Hematopoietic multipotent progenitor cell treated with erythropoietin and hydrocortisone succinate and interleukin-3 and kit ligand, for 15 days (in vitro differentiated cells): ENCODE data around the gene IGF1R.
"Not testable (repeated sequence)": the region's sequence is repeated elsewhere in the genome, so short reads cannot be mapped to it uniquely, and the experiment has no call there.

Experiments used
- DNase-seq: peaks from one replicate; pipeline ENCODE4 v3.0.0-alpha.2; 2015; ENCODE audit warnings: low spot score

IGF1R gene

DNA sequence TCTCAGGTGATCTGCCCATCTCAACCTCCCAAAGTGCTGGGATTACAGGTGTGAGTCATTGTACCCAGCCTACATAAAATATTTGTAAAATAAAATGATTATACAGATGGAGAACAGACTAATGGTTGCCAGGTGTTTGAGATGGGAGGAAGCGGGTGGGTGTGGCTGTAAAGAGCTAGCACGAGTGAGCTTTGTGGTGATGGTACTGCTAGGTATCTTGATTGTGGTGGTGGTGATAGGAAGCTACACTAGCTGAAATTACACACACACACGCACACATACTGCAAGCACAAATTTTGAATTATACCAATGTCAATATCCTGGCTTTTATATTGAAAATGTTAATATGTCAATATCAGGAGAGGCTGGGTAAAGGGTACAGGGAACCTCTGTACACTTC, 353.9 kb downstream of the IGF1R start:
- no peak for DNase-seq

DNA sequence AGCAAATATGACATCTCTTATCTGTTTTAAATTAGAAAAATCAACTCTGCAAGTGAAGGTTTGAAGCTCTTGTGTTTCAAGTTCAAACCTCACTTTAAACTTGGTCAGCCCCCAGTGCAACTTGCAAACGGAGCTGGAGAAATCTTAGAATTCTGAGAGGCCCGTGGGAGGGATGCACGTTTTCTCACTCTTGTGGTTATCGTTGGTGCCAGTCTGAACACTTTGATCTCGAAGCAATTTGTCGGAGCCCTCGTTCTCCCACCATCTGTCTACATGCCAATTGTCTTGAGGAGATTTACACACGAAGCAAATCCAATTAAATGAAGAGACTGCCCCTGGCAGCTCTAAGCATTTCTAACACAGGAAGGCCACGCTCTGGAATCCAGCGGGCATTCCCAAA, 355.0 kb downstream of the IGF1R start:
- DNase-seq = not testable (repeated sequence)

DNA sequence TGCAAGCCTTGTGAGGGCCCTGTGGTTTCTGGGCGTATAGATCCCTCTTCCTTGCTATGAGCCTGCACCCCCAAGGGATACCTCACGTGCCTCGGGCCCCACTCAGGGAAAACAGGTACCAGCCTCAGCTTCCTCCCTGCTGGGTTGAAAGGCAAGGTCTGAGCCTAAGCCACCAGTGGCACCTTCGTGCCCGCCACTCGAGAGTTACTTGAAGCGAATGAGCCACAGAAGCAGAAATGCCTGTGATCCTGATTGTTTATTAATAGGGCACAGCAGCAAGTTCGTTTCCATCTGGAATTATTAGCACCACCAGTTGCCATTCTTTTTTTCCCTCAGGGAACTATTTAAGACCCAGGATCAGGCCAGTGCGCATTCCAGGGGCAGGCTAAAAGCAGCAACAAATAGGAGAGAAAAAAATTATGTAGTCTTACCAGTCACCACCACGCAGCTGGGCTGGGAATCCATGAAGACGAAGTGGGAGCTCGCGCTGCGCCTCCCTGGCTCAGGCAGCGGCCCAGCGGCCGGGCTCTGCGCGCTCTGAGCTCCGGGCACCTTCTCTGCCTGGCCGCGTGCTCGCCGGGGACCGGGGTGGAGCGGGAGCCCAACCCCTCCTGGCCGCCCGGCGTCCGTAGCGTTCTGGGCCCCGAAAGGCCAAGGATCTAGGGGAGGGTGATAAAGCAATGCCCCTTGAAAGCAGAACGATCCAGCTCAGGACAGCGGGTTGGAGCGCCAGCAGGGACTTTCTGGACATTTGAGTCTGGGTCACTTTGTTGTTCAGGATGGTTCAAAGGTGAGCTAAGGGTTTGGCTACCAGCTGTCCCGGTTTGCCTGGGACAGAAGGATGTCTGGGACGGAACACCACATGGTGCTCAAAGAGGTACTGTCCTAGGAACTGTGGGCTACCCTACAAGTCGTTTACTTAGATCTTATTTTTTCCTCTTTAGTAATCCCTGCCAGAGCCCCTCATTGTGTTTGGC, 356.9 kb downstream of the IGF1R start:
- DNase-seq = not testable (repeated sequence)

DNA sequence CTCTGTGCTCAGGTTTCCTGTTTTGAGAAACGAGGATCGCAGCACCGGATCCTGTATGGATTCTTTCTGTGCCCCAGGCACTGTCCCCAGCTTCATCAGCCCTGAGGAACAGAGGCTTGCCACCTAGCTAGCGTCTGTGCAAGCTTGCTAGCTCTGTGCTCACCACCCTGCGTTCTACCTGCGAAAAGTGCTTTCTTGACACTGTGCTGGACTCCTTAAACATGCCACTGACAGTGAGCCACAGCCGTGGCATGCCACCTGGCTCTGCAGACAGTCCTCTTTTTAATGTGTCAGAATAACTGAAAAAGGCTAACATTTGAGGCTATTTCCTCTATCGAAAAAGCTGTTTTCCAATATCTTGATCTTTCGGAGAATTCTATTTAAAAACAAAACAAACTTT, 357.8 kb downstream of the IGF1R start:
- DNase-seq = no peak

DNA sequence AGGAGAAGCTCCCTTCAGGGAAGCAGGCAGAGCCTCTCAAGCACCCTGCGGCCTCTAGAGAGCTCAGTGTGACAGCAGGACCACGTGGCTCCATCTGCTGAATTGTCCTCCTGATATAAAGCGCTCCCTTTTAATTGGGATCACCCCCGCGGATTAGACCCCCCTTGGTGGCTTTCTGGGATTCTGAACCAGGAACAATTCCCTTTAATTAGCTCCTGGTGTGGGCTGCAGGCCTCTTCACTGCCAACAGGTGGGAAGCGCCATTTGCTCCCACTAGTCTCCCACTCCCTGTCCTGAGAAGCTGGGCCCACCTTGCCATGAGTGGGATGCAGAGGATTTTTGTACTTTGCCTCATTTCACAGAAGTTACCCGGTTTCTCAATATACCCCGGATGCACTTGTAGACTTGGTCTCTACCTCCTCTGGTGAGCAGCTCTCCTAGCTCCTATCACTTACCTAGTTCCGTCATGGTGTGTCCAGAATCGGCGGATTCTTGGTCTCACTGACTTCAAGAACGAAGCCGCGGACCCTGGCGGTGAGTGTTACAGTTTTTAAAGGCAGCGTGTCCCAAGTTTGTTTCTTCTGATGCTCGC, 358.7 kb downstream of the IGF1R start:
- no peak for DNase-seq

DNA sequence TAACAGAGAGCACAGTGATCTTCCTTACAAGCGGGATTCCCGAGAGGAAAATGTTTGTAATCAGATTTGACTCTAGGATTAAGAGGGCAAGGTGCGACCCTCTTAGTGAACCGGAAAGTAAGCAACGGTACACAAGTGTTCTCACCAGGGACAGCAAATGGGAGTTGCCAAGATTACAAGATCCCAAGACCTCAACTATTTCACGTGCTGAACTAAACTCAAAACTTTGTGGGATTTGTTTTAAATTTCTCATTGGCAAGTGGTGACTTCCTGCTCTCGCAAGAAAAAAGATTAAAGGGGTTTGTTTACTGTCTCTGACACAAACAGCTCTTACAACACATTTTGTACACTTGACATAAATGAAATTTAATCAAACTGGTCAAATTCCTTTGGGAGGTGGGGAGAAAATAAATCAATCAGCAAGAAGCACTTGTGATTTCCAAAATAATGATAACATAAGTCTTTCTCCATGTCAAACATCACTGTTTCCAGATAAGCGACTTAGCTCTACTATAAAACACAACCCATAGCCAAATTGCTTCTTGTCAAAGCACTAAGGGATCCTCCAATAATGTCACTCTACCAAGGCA, 361.5 kb downstream of the IGF1R start:
- no peak for DNase-seq

DNA sequence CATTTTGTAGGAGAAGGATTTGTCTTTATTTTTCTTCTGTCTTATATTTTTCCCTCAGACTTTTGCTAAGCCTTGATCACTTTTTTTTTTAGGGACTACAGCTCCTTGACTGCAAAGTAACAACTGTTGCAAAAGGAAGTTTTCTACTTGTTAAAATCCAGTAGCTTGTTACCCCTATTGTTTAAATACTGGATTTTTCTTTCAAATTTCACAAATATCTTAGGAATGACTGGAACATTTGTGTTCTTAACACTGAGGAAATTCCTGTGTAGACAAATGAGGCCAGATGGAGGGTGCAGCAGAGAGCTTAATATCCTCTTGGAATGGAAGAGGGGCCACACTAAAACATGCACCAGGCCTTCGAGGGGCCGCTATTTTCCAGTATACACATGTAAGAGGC, 362.4 kb downstream of the IGF1R start:
- DNase-seq = no peak
